HG03135 (cell line): ENCODE results near the gene SNX9.
"Not testable (repeated sequence)": the region's sequence is repeated elsewhere in the genome, so short reads cannot be mapped to it uniquely, and the experiment has no call there.

Experiments
- ATAC-seq: cut with Tn5 transposase; IDR thresholded peaks from one replicate; pipeline ENCODE4 v1.9.1; 2021; ENCODE audit warnings: mild to moderate bottlenecking, moderate library complexity; ENCODE audit not compliant: unreplicated experiment

Gene SNX9

DNA sequence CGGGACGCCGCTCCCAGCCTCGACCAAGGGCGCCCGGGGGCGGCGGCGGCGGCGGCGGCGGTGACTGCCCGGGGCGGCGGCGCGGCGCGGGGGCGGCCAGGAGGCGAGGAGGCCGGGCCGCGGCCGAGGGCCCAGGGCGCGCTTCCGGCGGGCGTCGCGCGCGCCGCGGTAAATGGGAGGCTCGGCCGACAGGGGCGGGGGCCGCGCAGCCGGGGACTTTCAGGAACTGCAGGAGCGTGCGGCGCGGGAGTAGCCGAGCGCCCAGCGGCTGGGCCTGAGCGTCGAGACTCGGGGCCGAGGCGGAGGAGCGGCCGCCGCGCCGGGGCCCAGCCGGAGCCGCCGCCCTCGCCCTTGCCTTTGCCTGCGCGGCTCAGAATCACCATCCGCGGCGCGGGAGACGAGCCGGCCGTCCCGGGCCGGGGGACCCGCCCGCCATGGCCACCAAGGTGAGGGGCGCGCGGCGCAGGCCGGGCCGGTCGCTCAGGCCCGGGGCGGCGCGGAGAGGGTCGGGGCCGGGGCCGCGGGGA is at the start of gene SNX9:
TSS of gene SNX9 (plus strand) at position 246 of the 527 bp plus-strand sequence. CDS start at position 435, 189 bp downstream.
- peak; percentile 69 for ATAC-seq

GRCh38 chr6:157773248-157773773 is 49.7 kb upstream of the SNX9 start:
- no peak for ATAC-seq

DNA sequence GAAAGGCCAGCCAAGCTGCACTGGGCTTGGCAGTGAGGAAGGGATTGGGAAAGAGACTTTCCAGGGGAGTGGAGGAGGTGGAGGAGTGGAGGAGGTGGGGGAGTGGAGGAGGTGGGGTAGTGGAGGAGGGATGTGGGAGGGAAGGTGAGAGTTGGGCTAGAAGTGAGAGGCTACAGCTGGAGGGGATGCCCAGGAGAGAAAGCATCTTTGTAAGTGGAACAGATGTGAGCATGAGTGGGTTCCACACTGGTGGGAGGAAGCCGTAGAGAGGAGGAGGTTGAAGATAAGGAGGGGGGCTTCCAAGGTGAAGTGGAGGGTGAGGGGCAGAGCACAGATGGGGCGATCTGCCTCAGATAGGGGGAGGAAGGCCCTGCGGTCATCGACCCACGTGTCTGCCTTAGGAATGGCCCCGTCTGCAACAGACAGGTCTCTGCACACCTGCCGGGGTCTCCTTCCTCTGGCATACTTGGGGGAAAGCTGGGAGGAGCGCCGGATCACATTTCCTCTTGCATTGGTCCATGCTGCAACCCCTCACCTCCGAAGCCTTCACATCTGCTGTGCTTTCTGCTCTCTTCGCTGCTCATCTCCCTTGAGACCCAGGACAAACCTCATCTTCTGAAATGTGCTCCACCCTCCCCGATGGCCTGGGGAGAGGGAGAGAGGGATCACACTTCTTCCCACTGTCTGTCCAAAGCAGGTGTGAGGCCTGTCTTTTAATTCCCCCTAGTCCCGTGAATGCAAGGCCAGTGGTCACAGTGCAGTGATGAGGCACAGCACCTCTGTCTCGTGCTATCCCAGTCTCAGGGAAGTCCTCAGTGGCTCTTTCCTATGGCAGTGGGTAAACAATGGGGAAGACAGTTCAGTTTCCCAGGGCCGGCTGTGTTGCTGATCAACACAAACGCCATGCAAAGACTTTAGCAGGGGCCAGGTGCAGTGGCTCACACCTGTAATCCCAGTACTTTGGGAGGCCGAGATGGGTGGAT is 48.6 kb upstream of the SNX9 start:
- no peak for ATAC-seq

DNA sequence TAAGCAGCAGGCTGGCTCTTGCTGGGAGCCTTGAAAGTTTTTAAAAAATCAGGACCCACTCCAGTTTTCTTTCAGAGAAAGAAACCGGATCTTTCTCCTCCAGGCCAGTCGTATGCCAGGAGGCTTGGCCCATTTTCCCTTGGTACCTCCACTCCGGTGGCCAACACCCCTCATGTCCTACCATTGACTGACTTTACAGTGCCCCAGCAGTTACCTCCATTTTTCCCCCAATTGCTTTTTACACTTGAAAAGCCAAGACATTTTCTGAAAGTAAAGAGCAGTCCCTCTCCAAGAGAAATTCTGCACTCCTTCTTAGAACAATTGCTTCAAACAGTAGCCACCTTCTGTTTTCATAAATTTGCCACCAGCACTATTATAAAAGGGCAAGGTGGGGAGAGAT is 47.7 kb upstream of the SNX9 start:
- no peak for ATAC-seq

GRCh38 chr6:157777344-157777743 is 45.7 kb upstream of the SNX9 start:
- ATAC-seq = no peak

DNA sequence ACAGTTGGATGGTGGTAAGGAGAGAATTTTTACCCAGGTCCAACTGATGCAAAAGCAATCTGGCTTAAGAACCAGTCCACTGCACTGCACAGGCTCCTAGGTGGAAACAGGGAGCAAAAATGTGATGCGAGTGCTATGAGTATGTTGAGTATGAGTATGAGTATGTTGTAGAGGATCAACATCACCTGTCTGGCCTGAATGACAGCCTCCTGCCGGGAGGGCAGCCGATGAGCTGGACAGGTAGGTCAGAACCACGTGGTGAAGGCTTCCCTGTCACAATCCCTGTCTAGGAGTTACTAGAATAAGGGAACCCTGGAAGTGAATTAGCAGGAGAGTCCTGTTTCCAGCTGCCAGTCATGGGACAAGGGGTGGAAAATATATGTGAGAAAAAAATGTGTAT is 44.3 kb upstream of the SNX9 start:
- ATAC-seq = no peak

DNA sequence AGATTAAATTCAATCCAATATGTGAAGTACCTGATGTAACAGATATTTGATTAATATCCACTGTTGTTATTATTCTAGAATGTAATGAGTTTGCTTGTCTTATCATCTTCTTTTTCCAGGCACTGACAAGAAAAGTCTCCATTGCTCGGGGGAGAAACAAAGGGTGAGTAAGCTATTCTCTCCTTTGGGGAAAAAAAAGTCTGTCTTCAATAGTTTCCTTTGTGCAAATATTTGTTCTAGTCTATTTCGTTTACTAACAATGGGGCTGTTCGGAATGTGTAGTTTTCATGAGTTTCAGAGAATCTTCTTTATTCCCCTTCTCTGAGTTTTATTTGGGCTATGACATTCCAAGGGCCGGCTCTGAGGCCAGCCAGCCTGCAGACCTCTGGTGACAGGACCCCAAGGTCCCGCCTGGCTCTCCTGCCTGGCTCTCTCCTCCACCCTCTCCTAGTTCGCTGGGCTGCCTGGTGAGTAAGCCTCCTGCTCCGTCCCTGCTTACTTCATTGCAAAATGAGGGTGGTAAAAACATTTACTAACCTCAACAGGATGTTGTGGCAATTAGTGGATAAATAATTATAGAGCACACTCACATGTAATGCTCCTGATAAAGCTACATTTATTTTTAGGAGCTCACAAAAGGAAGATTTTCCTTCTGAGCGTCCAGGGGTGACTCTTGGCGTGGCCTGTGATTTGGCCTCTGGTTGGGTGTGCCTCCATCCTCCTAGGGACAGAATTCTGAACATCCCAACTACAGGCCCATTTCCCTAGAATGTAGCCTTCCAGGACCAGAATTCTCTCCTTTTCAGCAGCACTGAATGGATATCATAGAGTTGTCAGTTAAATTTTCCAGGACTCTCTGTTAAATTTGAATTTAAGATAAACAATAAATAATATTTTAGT is 43.1 kb upstream of the SNX9 start:
- ATAC-seq = no peak

- no peak for ATAC-seq
These were observed 37.4 kb upstream of the SNX9 start for GRCh38 chr6:157785636-157786035.

- no peak for ATAC-seq
These were observed 36.8 kb upstream of the SNX9 start for GRCh38 chr6:157786221-157786620.

DNA sequence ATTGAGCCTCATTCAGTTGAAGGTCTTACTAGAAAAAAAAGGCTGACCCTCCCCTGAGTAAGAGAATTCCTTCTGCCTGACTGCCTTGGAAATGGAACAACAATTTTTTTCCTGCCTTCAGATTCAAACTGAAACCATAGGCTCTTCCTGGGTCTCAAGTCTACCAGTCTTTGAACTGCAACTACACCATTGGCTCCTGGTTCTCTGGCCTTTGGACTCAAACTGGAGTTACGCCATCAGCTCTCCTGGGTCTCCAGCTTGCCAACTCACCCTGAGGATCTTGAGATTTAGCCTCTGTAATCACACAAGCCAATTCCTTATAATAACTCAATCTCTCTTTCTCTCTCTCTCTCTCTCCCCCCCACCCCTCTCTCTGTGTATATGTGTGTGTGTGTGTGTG is 36.0 kb upstream of the SNX9 start:
- no peak for ATAC-seq

GRCh38 chr6:157788180-157788579 is 34.9 kb upstream of the SNX9 start:
- ATAC-seq = no peak

DNA sequence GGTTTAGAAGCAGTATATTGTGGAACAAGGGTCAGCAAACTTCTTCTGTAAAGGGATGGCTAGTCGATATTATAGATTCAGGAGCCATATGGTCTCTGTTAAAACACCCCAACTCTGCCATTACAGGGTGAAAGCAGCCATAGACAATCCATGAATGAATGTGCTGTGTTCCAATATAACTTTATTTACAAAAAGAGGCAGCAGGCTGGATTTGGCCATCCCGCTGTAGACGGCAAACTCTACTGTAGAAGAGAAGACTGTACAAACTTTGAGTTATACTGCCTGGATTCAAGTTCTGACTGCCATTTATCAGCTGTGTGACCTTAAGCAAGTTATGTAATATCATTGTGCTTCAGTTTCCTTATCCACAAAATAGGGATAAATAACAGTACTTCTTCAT is 33.7 kb upstream of the SNX9 start:
- ATAC-seq = no peak

DNA sequence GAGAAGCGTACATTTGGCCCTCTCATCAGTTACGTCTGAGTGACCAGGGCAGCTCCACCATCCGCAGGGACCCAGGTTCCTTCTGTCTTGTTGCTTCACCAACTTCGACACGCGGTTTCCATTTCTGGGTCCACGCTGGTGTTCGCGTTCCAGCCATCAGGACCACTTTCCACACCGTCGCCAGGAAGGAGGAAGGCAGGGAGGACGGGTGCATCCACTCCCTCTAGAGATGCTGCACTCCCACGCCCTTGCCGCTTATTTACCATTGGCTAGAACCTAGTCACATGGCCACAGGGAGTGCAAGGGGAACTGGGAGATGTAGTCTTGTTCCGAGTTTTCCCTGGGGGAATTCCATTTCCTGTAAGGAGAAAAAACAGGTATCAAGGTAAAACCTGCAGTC is 33.2 kb upstream of the SNX9 start:
- no peak for ATAC-seq

- no peak for ATAC-seq
These were observed 32.4 kb upstream of the SNX9 start for GRCh38 chr6:157790548-157791160.

GRCh38 chr6:157791450-157791849 is 31.6 kb upstream of the SNX9 start:
- ATAC-seq = no peak

DNA sequence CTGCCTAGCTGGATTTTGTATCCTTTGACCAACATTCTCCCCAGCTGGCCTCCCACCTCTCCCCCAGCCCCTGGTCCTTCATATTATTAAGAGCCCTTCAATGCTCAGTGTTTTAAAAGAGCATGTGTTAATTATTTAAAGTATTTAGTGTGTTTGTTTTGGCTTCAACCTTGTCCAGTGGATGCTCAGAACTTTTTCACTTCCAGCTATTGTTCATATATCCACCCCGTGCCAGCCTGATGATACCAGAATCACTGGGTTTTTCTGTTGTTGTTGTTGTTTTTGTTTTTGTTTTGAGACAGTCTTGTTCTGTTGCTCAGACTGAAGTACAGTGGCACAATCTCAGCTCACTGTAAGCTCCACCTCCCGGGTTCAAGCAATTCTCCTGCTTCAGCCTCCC is 30.4 kb upstream of the SNX9 start:
- ATAC-seq = no peak

GRCh38 chr6:157794012-157794411 is 29.0 kb upstream of the SNX9 start:
- not testable (repeated sequence) for ATAC-seq

DNA sequence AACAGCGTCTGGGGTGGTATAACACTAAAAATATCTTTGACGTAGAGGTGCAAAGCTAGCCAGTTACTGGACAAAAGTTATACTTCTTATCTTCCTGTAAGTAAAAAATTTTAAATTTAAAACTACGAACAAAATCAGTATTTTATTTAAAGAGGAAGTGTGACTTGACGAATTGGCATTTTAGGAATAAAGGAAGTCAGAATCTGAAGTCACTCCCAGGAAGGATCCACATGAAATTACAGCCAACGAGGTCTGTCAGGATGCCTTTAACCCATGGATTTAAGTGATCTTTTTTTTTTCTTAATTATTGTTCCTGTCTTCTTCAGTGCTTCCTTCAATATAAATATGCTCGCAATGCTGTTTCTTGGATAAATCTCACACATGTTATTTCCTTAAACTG is 27.2 kb upstream of the SNX9 start:
- ATAC-seq = no peak

DNA sequence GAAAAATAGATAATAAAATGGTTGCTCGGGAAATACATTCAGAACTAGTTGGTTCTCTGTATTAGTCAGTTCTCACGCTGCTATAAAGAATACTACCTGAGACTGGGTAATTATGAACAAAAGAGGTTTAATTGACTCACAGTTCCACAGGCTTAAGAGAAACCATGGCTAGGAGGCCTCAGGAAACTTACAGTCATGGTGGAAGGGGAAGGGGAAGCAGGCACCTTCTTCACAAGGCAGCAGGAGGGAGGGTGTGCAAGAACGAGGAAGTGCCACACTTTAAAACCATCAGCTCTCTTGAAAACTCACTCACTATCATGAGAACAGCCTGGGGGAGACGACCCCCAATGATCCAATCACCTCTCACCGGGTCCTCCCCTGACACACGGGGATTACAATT is 24.2 kb upstream of the SNX9 start:
- ATAC-seq = no peak

DNA sequence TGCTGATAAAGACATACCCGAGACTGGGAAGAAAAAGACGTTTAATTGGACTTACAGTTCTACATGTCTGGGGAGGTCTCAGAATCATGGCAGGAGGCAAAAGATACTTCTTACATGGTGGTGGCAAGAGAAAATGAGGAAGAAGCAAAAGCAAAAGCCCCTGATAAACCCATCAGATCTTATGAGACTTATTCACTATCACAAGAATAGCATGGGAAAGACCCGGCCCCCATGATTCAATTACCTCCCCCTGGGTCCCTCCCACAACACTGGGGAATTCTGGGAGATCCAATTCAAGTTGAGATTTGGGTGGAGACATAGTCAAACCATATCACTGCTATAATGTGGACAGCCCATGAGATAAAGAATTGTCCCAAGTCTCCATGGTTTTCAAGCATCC is 23.5 kb upstream of the SNX9 start:
- ATAC-seq = not testable (repeated sequence)
